ENCODE data around the gene KRT86.
"Not testable (repeated sequence)": the region's sequence is repeated elsewhere in the genome, so short reads cannot be mapped to it uniquely, and the experiment has no call there.

Gene KRT86

GRCh38 chr12:52254180-52254964, 20.1 kb upstream of the KRT86 start:
- peaks cover 23% of the 10 kb centered on the region for H3K4me1 Mint-ChIP-seq (ENCODE audit: low read depth)
- no peaks in the 10 kb centered on the region for H3K9me3 Mint-ChIP-seq (ENCODE audit: low read depth)
- H3K4me3 Mint-ChIP-seq = no peak overlapping the region
- H3K27me3 Mint-ChIP-seq = peaks cover 33% of the 10 kb centered on the region
- no peaks in the 10 kb centered on the region for H3K36me3 Mint-ChIP-seq
- H3K27ac Mint-ChIP-seq = no peak overlapping the region

- H3K4me1 Mint-ChIP-seq (ENCODE audit: low read depth) = peaks cover 20% of the 10 kb centered on the region
- H3K27me3 Mint-ChIP-seq = peaks cover 29% of the 10 kb centered on the region
- no peaks in the 10 kb centered on the region for H3K9me3 Mint-ChIP-seq (ENCODE audit: low read depth)
- no peak overlapping the region for H3K27ac Mint-ChIP-seq
- H3K4me3 Mint-ChIP-seq = no peak overlapping the region
- H3K36me3 Mint-ChIP-seq = no peaks in the 10 kb centered on the region
Observed at GRCh38 chr12:52254965-52255751, 19.3 kb upstream of the KRT86 start.

GRCh38 chr12:52255926-52256583, 18.4 kb upstream of the KRT86 start:
- Mint-ChIP-seq H3K4me3 (no peak overlapping the region), H3K27ac (no peak overlapping the region), H3K36me3 (no peaks in the 10 kb centered on the region), H3K9me3 (ENCODE audit: low read depth) (no peaks in the 10 kb centered on the region), H3K4me1 (ENCODE audit: low read depth) (peaks cover 24% of the 10 kb centered on the region), H3K27me3 (peaks cover 32% of the 10 kb centered on the region)

- Mint-ChIP-seq H3K4me1 (ENCODE audit: low read depth) (peaks cover 20% of the 10 kb centered on the region), H3K9me3 (ENCODE audit: low read depth) (no peaks in the 10 kb centered on the region), H3K36me3 (peaks cover 2% of the 10 kb centered on the region), H3K4me3 (no peak overlapping the region), H3K27ac (no peak overlapping the region), H3K27me3 (peaks cover 34% of the 10 kb centered on the region)
Observed at GRCh38 chr12:52256584-52256935, 17.9 kb upstream of the KRT86 start.

- H3K9me3 Mint-ChIP-seq (ENCODE audit: low read depth) = no peaks in the 10 kb centered on the region
- peaks cover 15% of the 10 kb centered on the region for H3K4me1 Mint-ChIP-seq (ENCODE audit: low read depth)
- no peak overlapping the region for H3K27ac Mint-ChIP-seq
- no peak overlapping the region for H3K4me3 Mint-ChIP-seq
- H3K36me3 Mint-ChIP-seq = peaks cover 4% of the 10 kb centered on the region
- H3K27me3 Mint-ChIP-seq = peaks cover 39% of the 10 kb centered on the region
Observed at GRCh38 chr12:52257074-52257551, 17.3 kb upstream of the KRT86 start.

- H3K4me3 Mint-ChIP-seq = peak overlapping the region; percentile 23
- not testable (repeated sequence) for H3K36me3 Mint-ChIP-seq; H3K27ac Mint-ChIP-seq; H3K9me3 Mint-ChIP-seq (ENCODE audit: low read depth)
- H3K27me3 Mint-ChIP-seq = peaks cover 42% of the 10 kb centered on the region
- peaks cover 15% of the 10 kb centered on the region for H3K4me1 Mint-ChIP-seq (ENCODE audit: low read depth)
Observed at GRCh38 chr12:52257922-52258321, 16.5 kb upstream of the KRT86 start.

GRCh38 chr12:52258335-52258901, 16.0 kb upstream of the KRT86 start:
- Mint-ChIP-seq H3K4me3 (no peak overlapping the region), H3K9me3 (ENCODE audit: low read depth) (no peaks in the 10 kb centered on the region), H3K4me1 (ENCODE audit: low read depth) (peaks cover 15% of the 10 kb centered on the region), H3K36me3 (peaks cover 4% of the 10 kb centered on the region), H3K27me3 (peaks cover 42% of the 10 kb centered on the region), H3K27ac (no peak overlapping the region)

- peaks cover 4% of the 10 kb centered on the region for H3K36me3 Mint-ChIP-seq
- H3K4me3 Mint-ChIP-seq = no peak overlapping the region
- H3K27me3 Mint-ChIP-seq = peaks cover 43% of the 10 kb centered on the region
- H3K4me1 Mint-ChIP-seq (ENCODE audit: low read depth) = peaks cover 15% of the 10 kb centered on the region
- no peak overlapping the region for H3K27ac Mint-ChIP-seq
- no peaks in the 10 kb centered on the region for H3K9me3 Mint-ChIP-seq (ENCODE audit: low read depth)
Observed at GRCh38 chr12:52259657-52260243, 14.7 kb upstream of the KRT86 start.

GRCh38 chr12:52260361-52261207, 13.9 kb upstream of the KRT86 start:
- no peak overlapping the region for H3K4me3 Mint-ChIP-seq
- H3K27me3 Mint-ChIP-seq = peaks cover 39% of the 10 kb centered on the region

GRCh38 chr12:52261208-52261484, 13.3 kb upstream of the KRT86 start:
- peaks cover 33% of the 10 kb centered on the region for H3K27me3 Mint-ChIP-seq
- no peak overlapping the region for H3K27ac Mint-ChIP-seq
- H3K9me3 Mint-ChIP-seq (ENCODE audit: low read depth) = no peaks in the 10 kb centered on the region

More at GRCh38 chr12:52260361-52261207, 13.9 kb upstream of the KRT86 start:
- Mint-ChIP-seq H3K4me1 (ENCODE audit: low read depth) (peaks cover 15% of the 10 kb centered on the region), H3K9me3 (ENCODE audit: low read depth) (no peaks in the 10 kb centered on the region), H3K27ac (no peak overlapping the region), H3K36me3 (peaks cover 4% of the 10 kb centered on the region)

GRCh38 chr12:52262286-52262685, 12.2 kb upstream of the KRT86 start:
- Mint-ChIP-seq H3K27me3 (peaks cover 27% of the 10 kb centered on the region), H3K36me3 (peaks cover 4% of the 10 kb centered on the region), H3K4me3 (no peak overlapping the region), H3K9me3 (ENCODE audit: low read depth) (no peaks in the 10 kb centered on the region), H3K27ac (no peak overlapping the region), H3K4me1 (ENCODE audit: low read depth) (peaks cover 15% of the 10 kb centered on the region)

More at GRCh38 chr12:52261208-52261484, 13.3 kb upstream of the KRT86 start:
- Mint-ChIP-seq H3K4me1 (ENCODE audit: low read depth) (peaks cover 15% of the 10 kb centered on the region), H3K36me3 (peaks cover 4% of the 10 kb centered on the region), H3K4me3 (no peak overlapping the region)

- H3K27me3 Mint-ChIP-seq = peaks cover 26% of the 10 kb centered on the region
- H3K4me1 Mint-ChIP-seq (ENCODE audit: low read depth) = peaks cover 14% of the 10 kb centered on the region
- no peak overlapping the region for H3K4me3 Mint-ChIP-seq
- no peaks in the 10 kb centered on the region for H3K9me3 Mint-ChIP-seq (ENCODE audit: low read depth)
- no peak overlapping the region for H3K27ac Mint-ChIP-seq
- peaks cover 4% of the 10 kb centered on the region for H3K36me3 Mint-ChIP-seq
Observed at GRCh38 chr12:52263761-52264434, 10.5 kb upstream of the KRT86 start.

- Mint-ChIP-seq H3K4me1 (ENCODE audit: low read depth) (peaks cover 11% of the 10 kb centered on the region), H3K27ac (no peak overlapping the region), H3K9me3 (ENCODE audit: low read depth) (no peaks in the 10 kb centered on the region), H3K4me3 (no peak overlapping the region), H3K27me3 (peaks cover 23% of the 10 kb centered on the region), H3K36me3 (peaks cover 4% of the 10 kb centered on the region)
Observed at GRCh38 chr12:52264435-52264825, 10.0 kb upstream of the KRT86 start.
